ENCODE results near the gene ZNF134.

ZNF134 gene

GRCh38 chr19:57672466-57672865 is 58.4 kb downstream of the ZNF134 start:
- Histone ChIP-seq H3K27me3 (ENCODE audit: control insufficient read depth, insufficient read depth, low read length) (peaks cover 7% of the 10 kb centered on the region), H3K4me3 (ENCODE audit: low read depth, low read length) (no peak overlapping the region), H3K36me3 (ENCODE audit: control insufficient read depth, insufficient read depth, low read length) (no peaks in the 10 kb centered on the region), H3K9me3 (ENCODE audit: control insufficient read depth, insufficient read depth, low read length) (no peaks in the 10 kb centered on the region), H3K9ac (ENCODE audit: low read depth, low read length) (no peak overlapping the region), H3K4me1 (ENCODE audit: control insufficient read depth, insufficient read depth, low read length) (no peaks in the 10 kb centered on the region)
